WERI-Rb-1 (cell line): ENCODE results near the gene SLAIN2.
A peak's percentile ranks its signal among the peaks of the same experiment; 100 is the strongest.

Experiments
- DNase-seq: peaks from one replicate; pipeline ENCODE4 v3.0.0-alpha.2; 2020
- H3K27ac ChIP-seq: fragments of 250-450 bp; sonication (Bioruptor Pico); 2 replicates; pipeline ENCODE4 v1.5.1; 2020; ENCODE audit warnings: mild to moderate bottlenecking, moderate library complexity
- H3K27me3 ChIP-seq: fragments of 250-450 bp; sonication (Bioruptor Pico); 2 replicates; pipeline ENCODE4 v1.5.1; 2021; ENCODE audit warnings: mild to moderate bottlenecking, low read depth, moderate library complexity; ENCODE audit not compliant: insufficient read depth, severe bottlenecking
- H3K36me3 ChIP-seq: fragments of 250-450 bp; sonication (Bioruptor Pico); 2 replicates; pipeline ENCODE4 v1.5.1; 2020; ENCODE audit warnings: mild to moderate bottlenecking, moderate library complexity
- H3K4me3 ChIP-seq: 2 replicates; pipeline ENCODE4 v1.5.1; 2011; ENCODE audit warnings: low read depth, mild to moderate bottlenecking, control low read depth, low read length
- H3K9me3 ChIP-seq: fragments of 250-450 bp; sonication (Bioruptor Pico); 2 replicates; pipeline ENCODE4 v1.5.1; 2021; ENCODE audit warnings: mild to moderate bottlenecking, moderate library complexity; ENCODE audit not compliant: severe bottlenecking
- TF ChIP-seq, protein P1 (sequence below): IDR thresholded peaks from 2 replicates; pipeline ENCODE4 v1.5.1; 2011; ENCODE audit warnings: low read depth, mild to moderate bottlenecking, control low read depth, inconsistent platforms, low read length

Gene SLAIN2

DNA sequence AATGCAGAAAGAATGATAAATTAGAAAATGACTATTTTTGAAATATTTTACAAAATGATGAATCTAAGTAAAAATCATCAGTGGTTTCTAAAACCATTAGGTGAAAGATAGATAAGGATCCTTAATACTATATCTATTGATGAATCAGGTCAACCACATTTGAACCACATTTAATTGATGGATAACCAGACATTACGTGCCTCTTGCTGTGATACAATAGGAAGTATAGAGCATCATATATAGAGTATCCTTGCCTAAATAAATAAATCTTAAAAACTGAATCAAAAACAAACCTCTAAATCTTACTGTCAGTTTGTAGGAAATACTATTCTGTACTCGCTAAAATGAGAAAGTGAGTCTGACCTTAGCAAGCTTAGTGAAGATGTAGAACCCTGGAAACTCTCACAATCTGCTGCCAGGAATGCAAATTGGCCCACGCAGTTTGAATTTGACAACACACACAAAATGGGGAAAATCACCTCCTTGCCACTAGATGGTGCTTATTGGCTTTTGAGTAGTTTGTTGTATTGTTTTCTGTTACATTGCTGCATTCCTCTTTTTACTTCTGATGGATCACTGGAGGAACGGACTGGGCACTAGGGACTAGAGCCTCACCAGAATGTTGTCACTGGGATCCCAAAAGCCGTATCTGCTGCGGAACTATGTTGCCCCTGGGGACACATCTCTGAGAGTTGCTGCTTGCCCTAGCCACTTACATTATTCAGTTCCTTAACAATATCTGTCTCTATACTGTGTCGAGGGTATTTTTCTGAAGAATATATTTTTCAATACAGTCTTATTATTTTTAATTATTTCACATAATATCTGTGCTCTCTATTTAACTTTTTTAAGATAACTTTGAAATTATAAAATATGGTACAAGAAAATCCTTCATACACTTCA lies 25.4 kb upstream of the SLAIN2 start:
- TF ChIP-seq, protein P1, sequence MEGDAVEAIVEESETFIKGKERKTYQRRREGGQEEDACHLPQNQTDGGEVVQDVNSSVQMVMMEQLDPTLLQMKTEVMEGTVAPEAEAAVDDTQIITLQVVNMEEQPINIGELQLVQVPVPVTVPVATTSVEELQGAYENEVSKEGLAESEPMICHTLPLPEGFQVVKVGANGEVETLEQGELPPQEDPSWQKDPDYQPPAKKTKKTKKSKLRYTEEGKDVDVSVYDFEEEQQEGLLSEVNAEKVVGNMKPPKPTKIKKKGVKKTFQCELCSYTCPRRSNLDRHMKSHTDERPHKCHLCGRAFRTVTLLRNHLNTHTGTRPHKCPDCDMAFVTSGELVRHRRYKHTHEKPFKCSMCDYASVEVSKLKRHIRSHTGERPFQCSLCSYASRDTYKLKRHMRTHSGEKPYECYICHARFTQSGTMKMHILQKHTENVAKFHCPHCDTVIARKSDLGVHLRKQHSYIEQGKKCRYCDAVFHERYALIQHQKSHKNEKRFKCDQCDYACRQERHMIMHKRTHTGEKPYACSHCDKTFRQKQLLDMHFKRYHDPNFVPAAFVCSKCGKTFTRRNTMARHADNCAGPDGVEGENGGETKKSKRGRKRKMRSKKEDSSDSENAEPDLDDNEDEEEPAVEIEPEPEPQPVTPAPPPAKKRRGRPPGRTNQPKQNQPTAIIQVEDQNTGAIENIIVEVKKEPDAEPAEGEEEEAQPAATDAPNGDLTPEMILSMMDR = peak; percentile 75
- Histone ChIP-seq H3K27ac (no peak overlapping the region), H3K9me3 (no peaks in the 10 kb centered on the region), H3K27me3 (no peaks in the 10 kb centered on the region), H3K4me3 (no peak overlapping the region), H3K36me3 (no peaks in the 10 kb centered on the region)
- peak; percentile 33 for DNase-seq

DNA sequence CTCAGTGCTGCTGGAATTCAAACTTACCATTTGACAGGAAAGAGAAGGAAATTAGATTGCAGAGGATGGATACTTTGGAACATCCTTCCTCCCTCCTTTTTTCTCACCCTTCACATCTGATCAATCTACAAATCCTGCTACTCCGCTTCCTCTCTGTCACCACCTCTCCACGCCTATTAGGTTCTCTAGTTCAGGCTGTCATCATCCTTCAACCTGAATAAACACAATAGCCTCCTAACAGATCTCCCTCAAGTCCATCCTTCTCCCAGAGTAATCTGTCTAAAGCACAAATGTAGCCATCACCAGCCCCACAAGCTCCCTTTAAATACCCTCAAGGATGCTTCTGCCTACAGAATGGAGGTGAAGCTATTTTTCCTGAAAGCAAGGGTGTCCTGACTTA lies 20.0 kb upstream of the SLAIN2 start:
- no peak overlapping the region for H3K4me3 ChIP-seq
- no peak overlapping the region for H3K27ac ChIP-seq
- TF ChIP-seq, protein P1 = no peak
- DNase-seq = no peak
- peaks cover 4% of the 10 kb centered on the region for H3K9me3 ChIP-seq
- H3K27me3 ChIP-seq = no peaks in the 10 kb centered on the region
- no peaks in the 10 kb centered on the region for H3K36me3 ChIP-seq

DNA sequence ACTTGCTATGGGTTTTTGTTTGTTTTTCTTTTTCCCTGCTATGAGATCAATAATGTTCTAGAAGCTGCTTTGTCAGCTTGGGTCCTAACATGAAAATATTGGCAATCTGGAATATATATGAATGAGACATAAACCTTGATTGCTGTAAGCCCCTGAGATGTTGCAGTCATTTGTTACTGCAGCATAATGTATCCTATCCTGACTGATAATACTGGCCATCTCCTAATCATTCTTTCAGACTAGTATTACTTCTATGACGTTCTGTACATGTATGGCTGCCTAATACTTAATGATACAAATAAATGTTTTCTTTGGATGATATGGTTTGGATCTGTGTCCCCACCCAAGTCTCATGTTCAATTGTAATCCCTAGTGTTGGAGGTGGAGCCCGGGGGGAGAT lies 19.3 kb upstream of the SLAIN2 start:
- Histone ChIP-seq H3K27me3 (no peaks in the 10 kb centered on the region), H3K4me3 (no peak overlapping the region)

DNA sequence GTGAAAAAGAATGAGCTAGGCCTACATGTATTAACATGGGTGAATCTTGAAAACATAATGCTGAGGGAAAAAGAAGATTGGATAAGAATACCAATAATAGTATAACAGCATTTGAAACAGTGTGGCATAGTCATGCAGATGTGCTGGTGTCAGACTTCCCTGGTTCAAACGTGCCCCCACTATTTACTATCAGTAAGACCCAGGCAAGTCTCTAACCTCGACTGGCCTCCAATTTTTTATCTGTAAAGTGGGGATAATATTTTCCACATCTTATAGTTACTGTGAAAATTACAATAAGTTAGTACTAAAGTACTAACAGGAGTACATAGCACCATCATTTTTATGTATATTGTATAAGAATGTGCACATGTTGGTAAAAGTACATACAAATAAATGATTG lies 17.0 kb upstream of the SLAIN2 start:
- no peaks in the 10 kb centered on the region for H3K27me3 ChIP-seq
- H3K4me3 ChIP-seq = no peak overlapping the region
- no peaks in the 10 kb centered on the region for H3K36me3 ChIP-seq
- no peak for DNase-seq
- TF ChIP-seq, protein P1 = no peak
- H3K9me3 ChIP-seq = peaks cover 7% of the 10 kb centered on the region
- no peak overlapping the region for H3K27ac ChIP-seq

More for the DNA sequence above, 19.3 kb upstream of the SLAIN2 start:
- no peak for DNase-seq
- Histone ChIP-seq H3K27ac (no peak overlapping the region), H3K9me3 (peaks cover 4% of the 10 kb centered on the region), H3K36me3 (no peaks in the 10 kb centered on the region)
- TF ChIP-seq, protein P1 = no peak

DNA sequence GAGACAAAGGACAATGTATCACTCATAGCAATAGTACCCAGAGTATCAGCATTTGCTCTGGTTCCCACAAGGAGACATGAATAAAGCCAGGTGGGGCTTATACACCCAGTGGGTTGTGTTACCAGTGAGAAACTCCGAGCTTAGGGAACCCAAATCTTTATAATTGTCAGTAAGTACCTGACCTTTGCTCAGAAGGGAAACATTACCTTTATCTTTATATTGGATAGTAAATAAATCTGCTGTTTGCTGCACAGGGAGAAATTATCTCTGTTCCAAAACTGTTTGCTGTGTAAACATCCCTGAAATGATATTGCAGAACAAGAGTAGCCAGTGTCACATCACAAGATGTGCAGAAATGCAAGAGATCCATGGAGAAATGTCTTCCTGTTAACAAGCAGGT lies 12.1 kb upstream of the SLAIN2 start:
- no peaks in the 10 kb centered on the region for H3K27me3 ChIP-seq
- no peak for DNase-seq
- H3K9me3 ChIP-seq = peaks cover 5% of the 10 kb centered on the region
- H3K27ac ChIP-seq = no peak overlapping the region
- no peak overlapping the region for H3K4me3 ChIP-seq
- H3K36me3 ChIP-seq = no peaks in the 10 kb centered on the region
- TF ChIP-seq, protein P1 = no peak
